Measurements from ENCODE around the gene NRG2. TPM values are rescaled to one million over a fixed set of nuclear protein-coding genes. Genes with fewer than 3 reads are reported as not detected.

The NRG2 gene
- total RNA-seq, 1 experiment from 2014 or later = 0.91 TPM

DNA sequence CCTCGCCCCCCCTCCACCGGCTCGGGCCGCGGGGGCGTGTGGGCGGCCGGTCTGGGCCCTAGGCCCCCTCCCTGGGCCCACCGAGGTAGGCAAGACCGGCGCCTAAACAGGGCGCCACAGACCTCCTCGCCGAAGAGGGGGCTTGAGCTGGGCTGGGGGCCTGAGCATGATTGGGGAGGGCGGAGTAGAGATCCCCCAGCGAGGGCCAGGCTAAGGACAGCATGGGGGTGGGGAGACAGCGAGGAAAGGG is 138.6 kb downstream of the NRG2 start:
- DNase-seq (ENCODE audit: low read depth, low spot score) = no peak
- no peak for ATAC-seq
- H3K9ac ChIP-seq (ENCODE audit: low read length) = no peak overlapping the region
- no peaks in the 10 kb centered on the region for H3K79me2 ChIP-seq (ENCODE audit: insufficient read depth, low read length)
- peaks cover 0 to 14% of the 10 kb centered on the region in 2 experiments; a peak in 1 of 4 replicates for H3K4me1 ChIP-seq (ENCODE audit: control insufficient read depth in 1 of 2, insufficient read depth in 2 of 2, low read length in 2 of 2)
- TF ChIP-seq CEBPB (IDR thresholded peaks at IDR 0.05; ENCODE audit: low read depth) (no peak), POLR2A (IDR thresholded peaks at IDR 0.05; ENCODE audit: borderline replicate concordance, extremely low read depth, insufficient read depth, insufficient read length) (no peak), YY1 (IDR thresholded peaks at IDR 0.05; ENCODE audit: extremely low read depth, insufficient replicate concordance, low read depth, low read length) (no peak), SP1 (IDR thresholded peaks at IDR 0.05; ENCODE audit: low read depth) (no peak), CBX3 (IDR thresholded peaks at IDR 0.05; ENCODE audit: low read depth) (no peak), ZFX (IDR thresholded peaks at IDR 0.05) (no peak)
- BruUV-seq (replicated peaks) = no TSS peak
- H3K36me3 ChIP-seq (ENCODE audit: control insufficient read depth in 1 of 2, insufficient read depth in 2 of 2, low read length in 2 of 2) = no peaks in the 10 kb centered on the region
- ChIA-PET CTCF (no interaction called here), POLR2A (no interaction called here), RAD21 (ENCODE audit: low non-redundant PET in 1 of 2, low total read pairs in 2 of 2, uncharacterized antibody in 2 of 2, unreplicated experiment in 2 of 2) (no interaction called here)
- no peaks in the 10 kb centered on the region for H3K9me3 ChIP-seq (ENCODE audit: control insufficient read depth in 1 of 2, insufficient read depth in 1 of 2, low read depth in 1 of 2, low read length in 2 of 2)
- intact Hi-C loops (cut with micrococcal nuclease) = no loop called here
- H3K9me2 ChIP-seq (ENCODE audit: insufficient read depth) = no peaks in the 10 kb centered on the region
- H3K27ac ChIP-seq (ENCODE audit: low read depth, low read length) = no peak overlapping the region
- peak overlapping the region; percentile 68 for H3K4me2 ChIP-seq (ENCODE audit: low read length)
- H4K20me1 ChIP-seq (ENCODE audit: insufficient read depth) = no peaks in the 10 kb centered on the region
- H2AFZ ChIP-seq (ENCODE audit: low read depth, low read length, poor library complexity, severe bottlenecking) = no peak overlapping the region
- peak overlapping the region; percentile 25 to 40; a peak in 2 of 4 replicates for H3K4me3 ChIP-seq (replicated peaks in 1 of 2; ENCODE audit: low read depth in 1 of 2, low read length in 2 of 2)
- H3K27me3 ChIP-seq (ENCODE audit: insufficient read depth, low read length) = peaks cover 34% of the 10 kb centered on the region

DNA sequence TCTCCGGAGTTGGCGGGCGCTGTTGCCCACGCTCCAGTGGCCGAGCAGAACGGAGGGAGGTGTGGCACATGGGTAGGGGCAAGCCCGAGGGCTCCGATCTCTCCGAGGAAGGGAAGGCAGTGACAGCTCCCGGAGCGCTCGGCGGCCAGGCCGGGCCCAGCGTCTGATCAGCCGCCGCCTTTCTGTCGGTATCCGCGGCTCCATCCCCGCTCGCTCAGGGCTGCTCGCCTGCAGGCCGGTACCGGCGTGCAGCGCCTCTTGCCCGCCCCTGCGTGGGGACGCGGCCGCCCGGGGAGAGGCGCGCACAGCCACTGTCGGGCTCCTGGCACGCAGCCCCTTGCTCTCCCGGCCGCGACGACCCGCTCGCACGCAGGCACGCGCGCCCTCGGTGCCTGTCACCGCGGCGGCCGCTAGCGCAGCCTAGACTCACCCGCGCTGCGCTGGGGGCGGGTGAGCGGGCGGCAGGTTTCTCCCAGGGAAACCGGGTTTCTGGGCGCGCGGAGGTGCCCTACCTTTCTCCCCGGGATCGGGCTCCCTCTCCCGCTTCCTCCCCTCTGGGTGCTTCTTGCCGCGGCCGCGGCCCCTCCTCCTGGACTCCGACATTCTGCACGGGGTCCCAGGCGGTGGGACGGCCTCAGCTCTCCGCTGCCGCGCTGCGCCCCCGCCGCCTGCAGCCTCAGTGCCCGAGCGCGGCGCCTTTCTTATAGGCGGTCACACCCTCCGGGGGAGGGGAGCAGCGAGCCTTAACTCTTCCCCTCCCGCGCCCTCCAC is 139.1 kb downstream of the NRG2 start:
- ChIA-PET CTCF (no interaction called here), POLR2A (no interaction called here), RAD21 (ENCODE audit: low non-redundant PET in 1 of 2, low total read pairs in 2 of 2, uncharacterized antibody in 2 of 2, unreplicated experiment in 2 of 2) (no interaction called here)
- H3K9me3 ChIP-seq (ENCODE audit: control insufficient read depth in 1 of 2, insufficient read depth in 1 of 2, low read depth in 1 of 2, low read length in 2 of 2) = no peaks in the 10 kb centered on the region
- no TSS peak for BruUV-seq (replicated peaks)
- TF ChIP-seq SIN3A (IDR thresholded peaks at IDR 0.05; ENCODE audit: low read depth) (no peak), EGR1 (IDR thresholded peaks at IDR 0.05; ENCODE audit: low read depth) (0 out of 2 replicates have a peak, but pooled peaks have one; percentile 24)
- H4K20me1 ChIP-seq (ENCODE audit: insufficient read depth) = no peaks in the 10 kb centered on the region
- peak overlapping the region; percentile 68 for H3K4me2 ChIP-seq (ENCODE audit: low read length)
- no peak overlapping the region for H2AFZ ChIP-seq (ENCODE audit: low read depth, low read length, poor library complexity, severe bottlenecking)
- H3K4me1 ChIP-seq (ENCODE audit: control insufficient read depth in 1 of 2, insufficient read depth in 2 of 2, low read length in 2 of 2) = peaks cover 0 to 14% of the 10 kb centered on the region in 2 experiments; a peak in 1 of 4 replicates
- peak overlapping the region; percentile 25 to 40; a peak in 3 of 4 replicates for H3K4me3 ChIP-seq (replicated peaks in 1 of 2; ENCODE audit: low read depth in 1 of 2, low read length in 2 of 2)
- intact Hi-C loops (cut with micrococcal nuclease) = no loop called here
- H3K9me2 ChIP-seq (ENCODE audit: insufficient read depth) = no peaks in the 10 kb centered on the region
- no peak for DNase-seq (ENCODE audit: low read depth, low spot score)
- no peak overlapping the region for H3K27ac ChIP-seq (ENCODE audit: low read depth, low read length)
- H3K27me3 ChIP-seq (ENCODE audit: insufficient read depth, low read length) = peaks cover 34% of the 10 kb centered on the region
- H3K36me3 ChIP-seq (ENCODE audit: control insufficient read depth in 1 of 2, insufficient read depth in 2 of 2, low read length in 2 of 2) = no peaks in the 10 kb centered on the region
- no peaks in the 10 kb centered on the region for H3K79me2 ChIP-seq (ENCODE audit: insufficient read depth, low read length)
- ATAC-seq = peak; percentile 74
- H3K9ac ChIP-seq (ENCODE audit: low read length) = no peak overlapping the region
